ENCODE results near the gene SMLR1.

GRCh38 chr6:130837067-130837466, 9.9 kb downstream of the SMLR1 start:
- TF ChIP-seq FOXM1 (IDR thresholded peaks at IDR 0.05; ENCODE audit: borderline replicate concordance) (no peak), TARDBP (IDR thresholded peaks at IDR 0.05) (no peak), SP1 (IDR thresholded peaks at IDR 0.05) (no peak), BHLHE40 (IDR thresholded peaks at IDR 0.05; ENCODE audit: borderline replicate concordance) (no peak), ZNF384 (IDR thresholded peaks at IDR 0.05) (no peak), NFRKB (IDR thresholded peaks at IDR 0.05) (no peak), ELF4 (IDR thresholded peaks at IDR 0.05) (no peak), SUZ12 (IDR thresholded peaks at IDR 0.05) (no peak), ARNT (IDR thresholded peaks at IDR 0.05) (no peak), PKNOX1 (IDR thresholded peaks at IDR 0.05) (no peak)

Data from HEK293T (cell line).